ENCODE measurements around the gene TMEM44.

TMEM44 gene

GRCh38 chr3:194620196-194620595, 13.0 kb downstream of the TMEM44 start:
- TF ChIP-seq CTCF (IDR thresholded peaks at IDR 0.05) (no peak), ZFX (IDR thresholded peaks at IDR 0.05; ENCODE audit: borderline replicate concordance) (no peak)
- H3K27ac ChIP-seq: no peak overlapping the region

- TF ChIP-seq ZFX (IDR thresholded peaks at IDR 0.05; ENCODE audit: borderline replicate concordance) (no peak), CTCF (IDR thresholded peaks at IDR 0.05) (no peak)
- H3K27ac ChIP-seq: no peak overlapping the region
Observed at GRCh38 chr3:194619741-194620140, 13.5 kb downstream of the TMEM44 start.

- TF ChIP-seq CTCF (IDR thresholded peaks at IDR 0.05) (no peak), ZFX (IDR thresholded peaks at IDR 0.05; ENCODE audit: borderline replicate concordance) (no peak)
- H3K27ac ChIP-seq: no peak overlapping the region
Observed at GRCh38 chr3:194618858-194619608, 14.2 kb downstream of the TMEM44 start.

- no peak overlapping the region for H3K27ac ChIP-seq
- TF ChIP-seq CTCF (IDR thresholded peaks at IDR 0.05) (no peak), ZFX (IDR thresholded peaks at IDR 0.05; ENCODE audit: borderline replicate concordance) (no peak)
Observed at GRCh38 chr3:194617827-194618226, 15.4 kb downstream of the TMEM44 start.

- no peak overlapping the region for H3K27ac ChIP-seq
- TF ChIP-seq ZFX (IDR thresholded peaks at IDR 0.05; ENCODE audit: borderline replicate concordance) (no peak), CTCF (IDR thresholded peaks at IDR 0.05) (no peak)
Observed at GRCh38 chr3:194617143-194617671, 16.0 kb downstream of the TMEM44 start.

- H3K27ac ChIP-seq: no peak overlapping the region
- TF ChIP-seq ZFX (IDR thresholded peaks at IDR 0.05; ENCODE audit: borderline replicate concordance): no peak
- TF ChIP-seq CTCF (IDR thresholded peaks at IDR 0.05): no peak
Observed at GRCh38 chr3:194615226-194615625, 18.0 kb downstream of the TMEM44 start.

- no peak overlapping the region for H3K27ac ChIP-seq
- TF ChIP-seq ZFX (IDR thresholded peaks at IDR 0.05; ENCODE audit: borderline replicate concordance): no peak
- TF ChIP-seq CTCF (IDR thresholded peaks at IDR 0.05): no peak
Observed at GRCh38 chr3:194612221-194612620, 21.0 kb downstream of the TMEM44 start.

Data from 22Rv1 (cell line).